Common myeloid progenitor, CD34-positive (primary cell): Measurements from ENCODE around the gene PPP1R1B.
A peak's percentile ranks its signal among the peaks of the same experiment; 100 is the strongest.

Experiments
- CTCF ChIA-PET: fragments of 350-600 bp; sonication (Branson Sonifier 250); formaldehyde crosslinking; loops from one replicate; lab custom pipeline; 2021; ENCODE audit warnings: antibody characterized with exemption; lab: Charles Lee
- POLR2A ChIA-PET: fragments of 350-600 bp; sonication (Branson Sonifier 250); formaldehyde crosslinking; loops from one replicate; lab custom pipeline; 2021; ENCODE audit warnings: antibody characterized with exemption; lab: Charles Lee
- DNase-seq, 3 donors: peaks; one replicate each; pipeline versions ENCODE4 v3.0.0 to v3.0.0-alpha.2; 2013
- H3K27ac ChIP-seq, 2 experiments: 1 replicate in 1 of 2; 2 replicates in 1 of 2; pipeline ENCODE4 v1.7.0; 2013; ENCODE audit warnings: inconsistent platforms in 2 of 2, low read length in 2 of 2, mild to moderate bottlenecking in 2 of 2, low read depth in 1 of 2, moderate library complexity in 1 of 2; ENCODE audit not compliant: severe bottlenecking in 2 of 2, insufficient read depth in 1 of 2, poor library complexity in 1 of 2
- H3K27me3 ChIP-seq, 5 experiments: replicated peaks in 2 of 5; 1 replicate in 3 of 5; 2 replicates in 2 of 5; pipeline versions ENCODE4 v1.6.1 to v1.7.0; 2013; ENCODE audit warnings: low read length in 4 of 5, mild to moderate bottlenecking in 2 of 5, moderate library complexity in 2 of 5, inconsistent platforms in 1 of 5; ENCODE audit not compliant: insufficient read depth in 5 of 5, control insufficient read depth in 4 of 5
- H3K36me3 ChIP-seq, 4 experiments: 1 replicate in 2 of 4; 2 replicates in 2 of 4; pipeline versions ENCODE4 v1.6.1 to v1.7.0; 2013; ENCODE audit warnings: low read length in 3 of 4, control low read depth in 1 of 4, mild to moderate bottlenecking in 1 of 4; ENCODE audit not compliant: control insufficient read depth in 4 of 4, insufficient read depth in 4 of 4
- H3K4me1 ChIP-seq, 4 experiments: 1 replicate in 3 of 4; 2 replicates in 1 of 4; pipeline versions ENCODE4 v1.6.1 to v1.7.1; 2013; ENCODE audit warnings: low read length in 3 of 4, mild to moderate bottlenecking in 3 of 4, control low read depth in 1 of 4, inconsistent platforms in 1 of 4, moderate library complexity in 1 of 4; ENCODE audit not compliant: control insufficient read depth in 4 of 4, insufficient read depth in 4 of 4; ENCODE audit errors: control extremely low read depth in 1 of 4
- H3K4me3 ChIP-seq, 7 experiments: 1 replicate in 4 of 7; 2 replicates in 3 of 7; pipeline versions ENCODE4 v1.5.1 to v1.7.0; 2013; ENCODE audit warnings: mild to moderate bottlenecking in 7 of 7, low read length in 6 of 7, moderate library complexity in 6 of 7, inconsistent platforms in 2 of 7, low read depth in 2 of 7, control low read depth in 1 of 7; ENCODE audit not compliant: insufficient read depth in 4 of 7, control insufficient read depth in 1 of 7; ENCODE audit errors: extremely low read depth in 1 of 7
- H3K9me3 ChIP-seq, 5 experiments: 1 replicate in 4 of 5; 2 replicates in 1 of 5; pipeline versions ENCODE4 v1.6.1 to v1.7.1; 2013; ENCODE audit warnings: low read length in 4 of 5, mild to moderate bottlenecking in 2 of 5, inconsistent platforms in 1 of 5, low read depth in 1 of 5, moderate library complexity in 1 of 5; ENCODE audit not compliant: control insufficient read depth in 4 of 5, insufficient read depth in 2 of 5; ENCODE audit errors: control extremely low read depth in 1 of 5
- WGBS: methylation state at CpG from one replicate; pipeline ENCODE4 v1.1.5; 2013; ENCODE audit not compliant: insufficient coverage; 5-methylcytosine and 5-hydroxymethylcytosine counted together

PPP1R1B gene

DNA sequence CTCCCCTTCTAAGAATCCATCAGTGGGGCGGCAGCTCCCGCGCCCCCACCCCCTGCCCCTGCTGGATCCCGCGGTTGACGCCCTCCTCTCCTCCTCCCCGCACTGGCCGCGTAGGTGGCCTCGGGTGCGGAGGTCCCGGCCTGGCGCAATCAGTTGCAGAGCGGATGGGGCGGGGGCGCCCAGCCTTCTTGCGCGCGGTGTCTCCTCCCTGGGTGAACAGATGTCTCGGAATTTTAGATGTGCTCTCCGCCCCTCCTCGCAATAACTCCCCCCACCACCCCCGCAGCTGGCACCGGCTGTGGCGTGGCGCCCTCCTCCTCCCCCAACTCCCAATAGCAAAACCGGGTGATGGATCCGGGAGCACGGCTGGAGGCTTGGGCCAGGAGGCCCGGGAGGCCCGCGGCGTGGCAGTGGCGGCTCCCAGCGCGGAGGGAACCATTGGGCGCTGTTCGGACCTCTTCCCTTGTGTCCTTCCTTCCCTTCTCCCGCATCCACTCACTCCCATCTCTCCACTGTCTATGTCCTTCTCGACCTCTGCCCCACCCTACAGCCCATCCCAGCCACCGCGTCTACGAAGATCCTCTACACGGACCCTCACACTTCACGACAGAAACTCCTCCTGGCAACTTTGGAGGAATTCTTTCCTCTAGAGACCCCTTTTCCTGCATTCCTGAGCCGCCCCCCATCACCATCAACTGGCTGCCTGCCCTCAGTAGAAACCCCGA lies 30.0 kb upstream of the PPP1R1B start:
- no peak for DNase-seq
- 5% methylated on average over 45 of the region's 47 CpGs for WGBS
- ChIA-PET POLR2A (no interaction called here), CTCF (no interaction called here)
- H3K4me3 ChIP-seq: no peak overlapping the region
- no peaks in the 10 kb centered on the region for H3K9me3 ChIP-seq
- peaks cover 2 to 100% (median 54%) of the 10 kb centered on the region in 5 experiments for H3K27me3 ChIP-seq
- H3K4me1 ChIP-seq: peaks cover 0 to 6% (median 3%) of the 10 kb centered on the region in 4 experiments
- H3K27ac ChIP-seq: no peak overlapping the region
- H3K36me3 ChIP-seq: no peaks in the 10 kb centered on the region

DNA sequence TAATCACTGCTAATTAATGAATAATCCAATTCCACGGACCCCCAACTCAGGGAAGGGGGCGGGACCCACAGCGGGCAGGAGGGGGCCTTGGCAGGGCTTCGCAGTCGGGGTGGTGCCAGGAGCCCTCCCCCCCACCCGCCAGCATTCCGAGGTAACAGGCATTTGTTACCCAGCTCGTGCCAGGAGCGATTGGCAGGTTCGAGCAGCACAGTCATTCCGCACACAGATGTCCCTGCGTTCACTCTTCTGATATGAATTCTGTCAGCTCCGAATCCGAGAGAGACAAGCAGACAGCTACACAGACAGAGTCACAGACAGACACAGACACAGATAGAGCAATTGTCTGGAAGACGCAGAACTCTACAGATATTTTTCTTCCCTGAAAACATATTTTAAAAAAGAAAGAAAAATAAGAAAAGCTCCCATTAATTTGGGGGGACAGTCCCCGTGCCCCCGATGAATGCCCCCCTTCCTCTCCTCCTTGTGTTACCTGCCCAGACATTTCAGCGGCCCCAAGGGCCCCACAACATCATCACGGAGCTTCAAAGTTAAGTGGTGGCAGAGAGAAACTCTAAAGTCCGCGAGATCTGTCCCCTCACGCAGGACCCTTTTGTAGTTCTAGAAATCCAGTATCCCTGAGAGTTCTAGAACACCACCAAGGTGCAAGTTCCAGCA lies 29.2 kb upstream of the PPP1R1B start:
- no peak for DNase-seq
- no peaks in the 10 kb centered on the region for H3K36me3 ChIP-seq
- H3K9me3 ChIP-seq: no peaks in the 10 kb centered on the region
- H3K27ac ChIP-seq: no peak overlapping the region
- WGBS: 13% methylated on average over 15 of the region's 22 CpGs
- ChIA-PET POLR2A (no interaction called here), CTCF (no interaction called here)
- H3K4me3 ChIP-seq: no peak overlapping the region
- peaks cover 0 to 6% (median 3%) of the 10 kb centered on the region in 4 experiments for H3K4me1 ChIP-seq
- H3K27me3 ChIP-seq: peaks cover 10 to 100% (median 61%) of the 10 kb centered on the region in 5 experiments

DNA sequence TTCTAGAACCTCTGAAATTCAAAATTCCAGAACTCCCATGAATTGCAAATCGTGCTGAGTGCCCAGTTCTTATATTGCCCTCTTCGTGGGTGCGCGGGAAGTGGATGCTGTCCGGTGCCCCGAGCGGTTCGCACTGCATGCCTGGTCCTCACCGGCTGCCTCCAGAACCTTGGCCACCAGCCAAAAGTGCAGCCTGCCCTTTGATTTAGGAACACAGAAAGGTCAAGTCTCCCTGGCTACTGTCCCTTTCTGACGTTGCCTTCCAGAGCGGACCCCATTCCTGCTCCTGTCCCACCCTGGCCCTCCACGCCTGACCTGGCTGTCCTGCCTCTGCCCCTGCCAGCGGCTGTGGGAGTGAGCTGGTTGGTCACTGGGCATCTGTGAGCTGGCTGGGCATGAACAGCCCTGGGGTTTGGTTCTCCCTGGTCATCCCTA lies 28.7 kb upstream of the PPP1R1B start:
- WGBS: 16% methylated on average over 7 of the region's 13 CpGs
- Histone ChIP-seq H3K9me3 (no peaks in the 10 kb centered on the region), H3K4me3 (no peak overlapping the region), H3K4me1 (peaks cover 0 to 6% (median 3%) of the 10 kb centered on the region in 4 experiments), H3K27me3 (peaks cover 16 to 100% (median 65%) of the 10 kb centered on the region in 5 experiments), H3K27ac (no peak overlapping the region), H3K36me3 (no peaks in the 10 kb centered on the region)
- ChIA-PET CTCF (no interaction called here), POLR2A (no interaction called here)
- no peak for DNase-seq

DNA sequence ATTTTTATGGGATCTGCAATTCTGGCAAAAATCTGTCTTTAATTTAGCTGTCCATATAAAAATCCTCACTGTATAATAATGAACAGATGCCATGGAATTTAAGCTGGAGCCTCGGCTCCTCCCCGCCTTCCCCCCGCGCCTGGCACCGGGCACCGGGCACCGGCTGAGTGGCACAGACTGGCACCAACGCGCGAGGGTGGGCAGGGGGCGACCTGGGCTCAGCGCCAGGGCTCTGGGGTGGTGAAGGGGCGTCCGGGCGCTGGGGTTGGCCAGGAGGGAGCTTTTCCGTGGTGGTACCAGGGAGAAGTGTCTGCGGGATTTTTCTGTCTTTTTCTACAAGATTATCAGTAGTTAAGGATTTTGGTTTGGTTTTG lies 28.1 kb upstream of the PPP1R1B start:
- no peaks in the 10 kb centered on the region for H3K9me3 ChIP-seq
- H3K36me3 ChIP-seq: no peaks in the 10 kb centered on the region
- H3K4me1 ChIP-seq: peaks cover 0 to 6% (median 3%) of the 10 kb centered on the region in 4 experiments
- ChIA-PET POLR2A (no interaction called here), CTCF (no interaction called here)
- no peak for DNase-seq
- peaks cover 20 to 100% (median 67%) of the 10 kb centered on the region in 5 experiments for H3K27me3 ChIP-seq
- 4% methylated on average over 14 of the region's 17 CpGs for WGBS
- H3K27ac ChIP-seq: no peak overlapping the region
- no peak overlapping the region for H3K4me3 ChIP-seq

DNA sequence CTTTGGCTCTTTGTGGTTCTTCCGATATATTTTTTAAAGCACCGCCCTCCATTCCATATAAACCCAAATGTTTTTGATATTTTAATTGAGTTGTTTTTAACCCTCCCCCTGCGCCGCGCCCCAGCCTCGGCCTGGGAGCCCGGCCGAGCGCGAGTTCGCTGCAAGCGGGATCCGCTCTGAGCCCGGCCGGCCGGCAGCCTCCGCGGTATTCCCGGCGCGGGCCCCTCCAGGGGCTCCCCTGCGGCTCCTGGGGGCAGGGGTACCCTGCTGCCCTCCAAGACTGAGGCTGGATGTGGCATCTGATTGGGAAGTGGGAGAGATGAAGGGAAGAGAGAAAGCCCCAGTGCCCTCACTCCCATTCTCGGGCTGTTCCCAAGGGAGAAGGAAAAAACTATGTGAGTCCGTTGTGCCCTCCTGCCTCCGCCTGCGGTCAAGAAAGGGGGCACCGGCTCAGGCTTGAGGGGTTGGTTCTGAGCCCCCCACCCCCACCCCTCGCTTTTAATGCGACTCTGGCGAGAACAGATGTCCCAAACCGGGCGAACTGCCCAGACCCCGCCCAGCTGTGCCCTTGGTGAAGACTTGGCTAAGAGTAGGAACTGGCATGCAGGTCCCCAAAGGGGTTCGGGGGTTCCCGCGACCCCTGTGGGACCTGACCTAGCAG lies 27.6 kb upstream of the PPP1R1B start:
- Histone ChIP-seq H3K27ac (no peak overlapping the region), H3K9me3 (no peaks in the 10 kb centered on the region), H3K27me3 (peaks cover 20 to 100% (median 70%) of the 10 kb centered on the region in 5 experiments), H3K4me3 (no peak overlapping the region), H3K36me3 (no peaks in the 10 kb centered on the region), H3K4me1 (peaks cover 0 to 7% (median 3%) of the 10 kb centered on the region in 4 experiments)
- DNase-seq: peak in 1 of 3 donors; percentile 37
- CTCF ChIA-PET: interaction anchor here (1.0 to 1.3 kb wide), 2 partner anchors 22 to 23 kb away, joined by 3 to 5 read pairs; no protein-coding TSS in a partner anchor
- POLR2A ChIA-PET: interaction anchor here (0.6 kb wide), 1 partner anchor 497 kb away, joined by 4 read pairs; no protein-coding TSS in a partner anchor
- WGBS: 6% methylated on average over 16 of the region's 36 CpGs

DNA sequence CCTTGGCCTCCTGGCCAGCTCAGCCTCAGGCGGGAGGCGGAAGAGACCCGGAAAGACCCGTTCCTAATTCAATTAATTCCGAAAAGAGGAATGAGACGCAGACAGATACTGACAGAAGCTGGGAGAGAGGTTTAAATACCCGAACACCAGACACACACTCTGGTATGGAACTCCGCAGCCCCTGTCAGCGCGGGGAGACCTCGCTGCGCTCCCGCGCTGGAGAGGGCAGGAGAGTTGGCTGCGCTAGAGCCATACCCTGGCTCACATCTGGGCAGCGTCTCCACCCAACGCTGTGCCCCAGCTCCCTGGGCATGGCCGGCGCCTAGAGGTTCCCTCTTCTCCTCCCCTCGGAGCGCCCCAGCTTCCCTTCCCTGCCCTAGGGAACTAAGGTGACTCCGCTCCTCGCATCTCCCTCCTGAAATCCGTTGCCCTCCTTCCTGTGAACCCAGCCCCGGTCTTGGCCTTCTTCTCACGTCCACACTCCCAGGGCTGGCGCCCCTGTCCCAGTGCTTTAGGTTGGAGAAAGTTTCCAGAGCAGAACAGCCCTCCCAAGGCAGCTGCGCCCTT lies 27.0 kb upstream of the PPP1R1B start:
- H3K27ac ChIP-seq: no peak overlapping the region
- no peaks in the 10 kb centered on the region for H3K36me3 ChIP-seq
- H3K9me3 ChIP-seq: no peaks in the 10 kb centered on the region
- ChIA-PET CTCF (interaction anchor here (1.0 to 1.3 kb wide), 2 partner anchors 21 to 24 kb away, joined by 3 to 5 read pairs; no protein-coding TSS in a partner anchor), POLR2A (interaction anchor here (0.6 kb wide), 1 partner anchor 498 kb away, joined by 4 read pairs; no protein-coding TSS in a partner anchor)
- WGBS: 7% methylated on average over 28 of the region's 28 CpGs
- H3K27me3 ChIP-seq: peaks cover 20 to 100% (median 69%) of the 10 kb centered on the region in 5 experiments
- H3K4me3 ChIP-seq: no peak overlapping the region
- no peak for DNase-seq
- peaks cover 0 to 10% (median 3%) of the 10 kb centered on the region in 4 experiments for H3K4me1 ChIP-seq
